Hematopoietic multipotent progenitor cell (in vitro differentiated cells): Measurements from ENCODE around the gene GK. TPM values are rescaled to one million over a fixed set of nuclear protein-coding genes. Genes with fewer than 3 reads are reported as not detected.
A peak's percentile ranks its signal among the peaks of the same experiment; 100 is the strongest.
"Not testable (repeated sequence)": the region's sequence is repeated elsewhere in the genome, so short reads cannot be mapped to it uniquely, and the experiment has no call there.

Source experiments
- DNase-seq, 3 donors: peaks; one replicate each; pipeline ENCODE4 v3.0.0-alpha.2; 2011 to 2015; ENCODE audit warnings: low read depth in 2 of 3, low spot score in 2 of 3
- total RNA-seq: library from RNA; depleted of rRNA; stranded (reverse); fragments of >200 nt; gene quantifications from one replicate; pipeline ENCODE4 v1.2.3, GENCODE V29; 2012

GK gene
- total RNA-seq, 1 donor, result 5.7 TPM

DNA sequence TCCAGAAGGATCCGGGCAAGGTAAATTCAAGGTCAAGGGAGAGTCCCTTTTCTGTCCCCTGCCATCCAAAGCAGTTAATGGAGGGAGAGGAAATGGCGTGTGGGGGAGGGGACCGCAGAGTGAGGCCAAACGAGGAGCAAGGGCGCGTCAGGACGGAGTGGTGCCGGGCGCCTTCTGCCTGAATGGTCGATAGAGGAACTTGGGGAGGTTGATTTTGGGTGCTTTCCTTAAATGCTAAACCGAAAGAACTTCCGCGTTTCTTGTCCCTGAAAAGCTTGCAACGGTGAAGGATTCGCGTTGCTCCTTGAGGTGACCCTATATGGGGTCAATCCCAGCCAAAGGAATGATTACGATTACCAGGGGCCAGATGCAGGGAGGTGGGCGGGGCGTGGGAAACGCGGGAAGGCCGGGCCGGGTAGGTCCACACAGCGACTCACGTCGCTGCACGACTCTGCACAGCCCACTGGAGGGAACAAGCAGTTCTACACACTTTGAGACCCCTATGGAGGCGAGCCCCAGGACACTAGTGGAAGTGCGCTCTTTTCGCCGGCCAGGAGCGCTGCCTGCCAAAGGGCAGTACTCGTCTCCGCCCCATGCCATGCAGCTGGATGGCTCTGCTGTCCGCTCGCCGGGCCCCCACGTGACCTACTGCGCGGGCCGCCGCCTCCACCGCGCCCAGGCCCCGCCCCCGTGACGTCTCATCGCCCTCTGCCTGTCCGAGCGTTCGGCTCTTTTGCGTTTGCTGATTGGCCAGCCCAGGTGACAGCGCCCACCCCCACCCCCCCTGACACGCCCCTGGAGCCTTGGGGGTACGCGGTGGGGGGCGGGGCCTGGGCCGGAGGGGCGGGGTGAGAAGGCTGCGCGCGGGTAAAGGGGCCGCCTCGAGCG is 452 bp upstream of the GK start:
- peak; percentile 58 to 93 (median 89) for DNase-seq

GRCh38 chrX:30654386-30654785 is 1.2 kb downstream of the GK start:
- DNase-seq, result not testable (repeated sequence)

GRCh38 chrX:30654989-30655607 is 1.9 kb downstream of the GK start:
- no peak for DNase-seq

DNA sequence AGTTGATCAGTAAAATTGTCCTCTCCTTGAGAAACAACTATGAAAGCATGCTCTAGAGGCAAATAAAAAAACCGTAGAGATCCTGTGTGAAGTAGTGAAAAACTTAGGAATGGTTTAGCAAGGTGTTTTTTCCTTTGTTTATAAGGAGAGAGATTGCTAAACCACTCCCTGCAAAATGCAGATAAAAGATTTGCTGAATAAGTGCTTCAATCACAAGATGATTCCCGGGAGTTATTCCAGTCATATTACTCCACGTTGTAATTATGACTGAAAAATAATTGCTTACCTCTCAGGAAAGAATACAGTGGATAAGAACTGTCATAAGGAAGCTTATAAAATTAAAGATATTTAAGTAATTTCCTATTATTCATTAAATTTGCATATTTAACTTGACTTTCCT is 2.8 kb downstream of the GK start:
- no peak for DNase-seq

GRCh38 chrX:30657196-30658161 is 4.3 kb downstream of the GK start:
- DNase-seq, result no peak

- peak in 2 of 3 donors; percentile 68 to 83 for DNase-seq
Measured at GRCh38 chrX:30659421-30659820, 6.2 kb downstream of the GK start.

GRCh38 chrX:30661228-30661627 is 8.0 kb downstream of the GK start:
- no peak for DNase-seq

DNA sequence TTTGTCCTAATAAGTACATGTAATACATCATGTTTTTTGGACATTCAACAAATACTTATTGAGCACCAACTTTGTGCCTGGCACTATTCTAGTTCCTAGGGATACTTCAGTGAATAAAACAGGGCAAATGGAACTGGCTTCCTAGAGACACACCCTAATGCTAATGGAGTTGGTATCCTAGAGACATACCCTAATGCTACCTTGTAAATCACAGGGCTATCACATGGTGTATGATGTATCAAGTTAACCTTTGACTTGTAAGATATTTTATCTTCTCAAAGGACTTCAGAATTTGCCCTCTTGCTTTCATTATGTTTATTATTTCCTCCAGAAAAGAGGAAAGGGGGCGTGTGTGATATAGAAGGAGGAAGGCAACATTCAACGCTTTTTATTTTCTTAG is 10.1 kb downstream of the GK start:
- no peak for DNase-seq

DNA sequence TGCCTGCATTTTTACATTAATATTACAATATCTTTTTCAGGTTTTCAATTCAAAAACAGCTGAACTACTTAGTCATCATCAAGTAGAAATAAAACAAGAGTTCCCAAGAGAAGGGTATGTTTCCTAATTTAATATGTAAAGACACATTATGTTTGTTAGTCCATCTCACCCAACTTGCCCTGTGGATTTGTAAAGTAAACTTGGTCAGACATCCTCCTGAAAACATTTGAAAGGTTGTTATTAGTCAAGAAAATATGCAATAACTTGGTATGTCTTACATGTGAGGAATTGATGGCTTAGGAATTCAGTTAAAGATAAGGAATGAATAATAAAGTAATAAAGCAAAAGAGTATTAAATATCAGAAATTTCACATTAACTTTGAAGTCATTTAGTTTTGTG is 12.2 kb downstream of the GK start:
- no peak for DNase-seq

DNA sequence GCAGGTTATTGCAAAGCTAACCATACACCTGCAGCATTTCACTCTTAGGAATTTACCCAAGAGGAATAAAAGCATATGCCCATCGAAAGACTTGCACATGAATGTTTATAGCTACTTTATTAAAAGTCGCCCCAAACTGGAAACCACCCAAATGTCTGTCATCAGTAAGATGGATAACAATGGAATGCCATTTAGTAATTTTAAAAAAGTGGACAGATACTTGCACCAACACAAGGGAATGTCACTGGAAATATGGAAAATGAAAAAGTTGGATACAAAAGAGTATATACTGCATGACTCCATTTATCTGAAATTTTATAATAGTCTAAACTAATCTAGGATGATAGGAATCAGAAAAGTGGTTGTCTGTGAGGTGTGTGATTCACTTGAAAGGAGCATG is 12.9 kb downstream of the GK start:
- no peak for DNase-seq

DNA sequence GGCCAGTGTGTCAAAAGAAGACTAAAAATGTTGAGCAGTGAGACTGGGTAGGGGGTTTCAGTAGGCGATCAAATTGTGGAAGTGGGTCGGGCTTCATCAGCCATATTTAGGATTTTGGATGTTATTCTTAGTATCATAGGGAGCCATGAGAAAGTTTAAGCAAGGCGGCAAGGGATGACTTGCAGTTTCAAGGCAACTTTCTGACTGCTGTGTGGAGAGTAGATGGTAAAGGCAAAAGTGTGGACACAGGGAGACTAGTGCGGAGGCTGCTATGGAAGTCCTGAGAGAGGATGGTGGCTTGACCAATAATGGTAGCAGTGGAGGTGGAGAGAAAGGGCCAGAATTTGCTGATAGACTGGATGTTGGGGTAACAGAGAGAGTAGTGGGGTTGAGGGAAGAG is 15.4 kb downstream of the GK start:
- no peak for DNase-seq

DNA sequence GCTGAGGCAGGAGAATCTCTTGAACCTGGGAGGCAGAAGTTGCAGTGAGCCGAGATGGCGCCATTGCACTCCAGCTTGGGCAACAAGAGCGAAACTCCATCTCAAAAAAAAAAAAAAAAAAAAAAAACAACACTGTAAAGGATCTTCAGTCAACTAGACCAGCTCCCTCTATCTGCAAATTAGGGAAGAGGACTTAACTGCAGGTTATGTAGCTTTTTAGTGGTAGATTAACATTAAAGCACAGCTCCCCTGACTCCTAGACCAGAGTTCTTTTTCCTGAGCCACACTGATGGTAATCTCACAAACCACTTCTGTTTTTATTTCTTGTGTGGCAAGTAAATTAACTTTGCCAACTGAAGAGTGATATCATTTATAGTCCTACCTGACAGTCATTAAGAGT is 18.0 kb downstream of the GK start:
- peak in 1 of 3 donors; percentile 70 for DNase-seq

DNA sequence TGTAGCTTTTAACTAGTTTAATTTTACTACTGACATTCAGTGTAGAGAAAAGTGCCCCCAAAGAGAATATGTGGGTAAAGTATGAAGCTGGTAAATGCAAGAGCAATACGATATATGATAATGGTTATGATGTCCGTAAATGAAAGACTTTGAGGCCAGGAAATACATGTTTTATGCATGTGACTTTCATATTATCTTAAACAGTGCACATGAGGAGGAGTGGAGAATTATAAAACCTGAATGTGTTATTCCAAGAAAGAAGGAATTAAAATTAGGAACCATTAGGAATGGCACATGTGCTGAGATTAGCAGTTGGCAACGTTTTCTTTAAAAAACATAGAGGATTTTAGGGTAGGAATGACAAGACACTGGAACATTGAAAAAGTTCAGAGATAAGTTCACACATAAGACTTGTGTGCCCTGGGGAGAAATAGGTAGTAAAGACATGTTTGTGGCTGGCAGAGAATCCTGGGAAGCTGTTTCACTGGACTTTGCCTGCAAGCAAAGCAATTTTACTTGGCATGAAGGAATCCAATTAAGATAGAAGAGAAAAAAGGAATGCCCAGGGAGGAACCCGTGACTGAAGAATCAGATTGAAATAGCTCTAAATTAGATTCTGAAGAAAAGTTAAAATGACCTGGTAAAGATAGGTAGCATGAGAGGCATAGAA is 20.0 kb downstream of the GK start:
- DNase-seq, result no peak

DNA sequence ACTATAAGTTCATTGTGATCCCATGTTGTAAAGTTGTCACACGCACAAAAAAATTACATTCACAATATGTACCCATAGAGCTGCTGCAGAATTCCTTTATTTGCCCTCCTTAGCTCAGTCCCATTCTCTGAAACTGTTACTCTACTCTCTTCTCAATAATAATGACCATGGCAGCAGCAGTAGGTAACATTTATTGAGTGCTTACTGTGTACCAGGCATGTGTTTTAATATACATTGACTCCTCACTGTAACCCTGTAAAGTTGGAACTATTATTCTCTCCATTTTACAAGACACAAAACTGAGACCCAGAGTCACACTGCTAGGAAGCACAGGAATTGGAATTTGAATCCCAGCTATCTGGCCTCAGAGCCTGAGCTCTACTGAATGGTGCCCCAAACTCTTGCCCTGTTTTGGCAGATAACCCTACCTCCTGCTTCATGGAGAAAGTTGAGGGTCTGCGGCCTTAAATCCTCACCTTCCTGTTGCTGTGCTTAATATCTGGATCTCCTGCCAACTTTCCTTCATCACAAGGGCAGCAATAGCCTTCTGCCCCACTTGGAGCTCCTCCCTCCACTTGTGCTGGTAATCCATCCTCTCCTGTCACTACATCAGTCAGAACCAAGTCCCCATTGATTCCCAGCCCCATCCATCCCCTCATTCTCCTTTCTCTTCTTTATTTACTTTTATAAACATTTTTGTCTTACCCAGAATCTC is 20.8 kb downstream of the GK start:
- no peak for DNase-seq

DNA sequence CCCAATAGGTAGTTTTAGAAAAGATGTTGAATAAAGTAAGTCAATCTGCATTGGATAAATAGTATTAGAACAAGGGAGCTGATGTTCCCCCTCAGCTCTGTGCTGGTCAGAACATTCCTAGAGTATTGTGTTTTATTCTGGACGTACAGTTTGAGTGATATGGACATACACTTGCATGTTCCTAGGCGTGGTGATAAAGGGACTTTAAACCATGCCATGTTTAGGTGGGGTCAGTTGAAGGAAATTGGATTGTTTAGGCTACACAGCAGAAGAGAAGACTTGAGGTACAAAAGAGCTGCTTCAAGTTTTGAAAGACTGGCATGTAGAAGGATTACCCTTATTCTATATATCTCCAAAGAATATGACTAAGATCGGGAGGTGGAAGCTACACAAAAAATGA is 21.6 kb downstream of the GK start:
- no peak for DNase-seq

- DNase-seq, result no peak
Measured at GRCh38 chrX:30679369-30679768, 26.1 kb downstream of the GK start.

- DNase-seq, result no peak
Measured at GRCh38 chrX:30680618-30681017, 27.4 kb downstream of the GK start.

- DNase-seq, result no peak
Measured at GRCh38 chrX:30688641-30689040, 35.4 kb downstream of the GK start.

- DNase-seq, result no peak
Measured at GRCh38 chrX:30689116-30689515, 35.9 kb downstream of the GK start.

DNA sequence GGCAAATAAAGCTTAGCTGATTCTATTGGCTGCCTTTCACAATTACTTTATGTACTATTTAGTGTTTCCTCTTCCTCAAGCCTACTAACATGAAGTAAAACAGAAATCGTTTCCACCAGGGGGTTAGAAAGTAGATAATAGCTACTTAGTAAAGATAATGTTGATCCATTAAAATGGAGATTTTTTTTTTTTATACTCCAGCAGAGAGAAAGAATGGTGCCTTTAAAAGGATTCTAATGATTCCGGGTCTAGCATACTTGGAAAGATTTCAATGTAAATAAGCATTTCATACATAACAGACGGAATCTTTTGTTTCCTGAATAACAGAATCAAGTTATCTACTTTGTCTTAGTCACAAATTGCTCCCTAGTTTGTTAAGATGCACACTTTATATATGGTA is 37.1 kb downstream of the GK start:
- DNase-seq, result no peak
